H54 (cell line): Measurements from ENCODE around the gene SLK.

Source experiments
- DNase-seq: peaks from one replicate; pipeline ENCODE4 v3.0.0; 2011; ENCODE audit warnings: low spot score, mixed read lengths; ENCODE audit not compliant: insufficient read length
- FAIRE-seq: peaks from 3 replicates; lab custom pipeline; 2011; peaks lifted over from hg19 to GRCh38; lab: Jason Lieb, UNC
- POLR2A ChIP-seq: IDR thresholded peaks from 2 replicates; pipeline ENCODE4 v1.6.1; 2011; ENCODE audit warnings: low read depth, mild to moderate bottlenecking, low read length

Gene SLK

GRCh38 chr10:104022026-104022425 is 55.1 kb downstream of the SLK start:
- TF ChIP-seq POLR2A: no peak
- FAIRE-seq: no peak

GRCh38 chr10:104025524-104025923 is 58.6 kb downstream of the SLK start:
- no peak for DNase-seq
- TF ChIP-seq POLR2A: no peak
- FAIRE-seq: no peak

More at GRCh38 chr10:104022026-104022425, 55.1 kb downstream of the SLK start:
- no peak for DNase-seq

GRCh38 chr10:104026762-104027161 is 59.8 kb downstream of the SLK start:
- FAIRE-seq: no peak
- no peak for DNase-seq
- TF ChIP-seq POLR2A: no peak

GRCh38 chr10:104028146-104028545 is 61.2 kb downstream of the SLK start:
- no peak for FAIRE-seq
- TF ChIP-seq POLR2A: no peak
- no peak for DNase-seq

GRCh38 chr10:104028823-104029520 is 62.0 kb downstream of the SLK start:
- FAIRE-seq: no peak
- no peak for TF ChIP-seq POLR2A
- no peak for DNase-seq

- TF ChIP-seq POLR2A: no peak
- FAIRE-seq: no peak
- DNase-seq: no peak
Observed at GRCh38 chr10:104029521-104029860, 62.6 kb downstream of the SLK start.

GRCh38 chr10:104031631-104032030 is 64.7 kb downstream of the SLK start:
- no peak for TF ChIP-seq POLR2A
- DNase-seq: no peak
- FAIRE-seq: no peak

GRCh38 chr10:104032144-104032775 is 65.3 kb downstream of the SLK start:
- FAIRE-seq (no peak), DNase-seq (no peak)
- no peak for TF ChIP-seq POLR2A

GRCh38 chr10:104033401-104033930 is 66.5 kb downstream of the SLK start:
- DNase-seq: no peak
- TF ChIP-seq POLR2A: no peak
- FAIRE-seq: no peak

GRCh38 chr10:104033966-104034365 is 67.0 kb downstream of the SLK start:
- FAIRE-seq (no peak), DNase-seq (no peak)
- no peak for TF ChIP-seq POLR2A

GRCh38 chr10:104034401-104035193 is 67.7 kb downstream of the SLK start:
- FAIRE-seq (no peak), DNase-seq (no peak)
- TF ChIP-seq POLR2A: no peak

GRCh38 chr10:104035194-104036068 is 68.5 kb downstream of the SLK start:
- DNase-seq (no peak), FAIRE-seq (no peak)
- no peak for TF ChIP-seq POLR2A

- no peak for DNase-seq
Observed at GRCh38 chr10:104036069-104036384, 69.1 kb downstream of the SLK start.

More at GRCh38 chr10:104036069-104036384, 69.1 kb downstream of the SLK start:
- TF ChIP-seq POLR2A: no peak
- FAIRE-seq: no peak
